OCI-LY1 (cell line): ENCODE data around the gene SUCNR1.

Experiments
- H2AFZ ChIP-seq: fragments of 200-600 bp; sonication (generic), shearing (Covaris generic); 2 replicates; pipeline ENCODE4 v1.6.0; 2014; ENCODE audit warnings: antibody characterized with exemption, mild to moderate bottlenecking, low read length
- H3F3A ChIP-seq: fragments of 200-600 bp; sonication (generic), shearing (Covaris generic); 2 replicates; pipeline ENCODE4 v1.6.0; 2014; ENCODE audit warnings: mild to moderate bottlenecking, antibody characterized with exemption, low read length, moderate library complexity; ENCODE audit not compliant: insufficient read depth
- H3K27ac ChIP-seq: fragments of 200-600 bp; sonication (generic); 2 replicates; pipeline ENCODE4 v1.5.1; 2014; ENCODE audit warnings: low read length, mixed run types, mild to moderate bottlenecking, low read depth; ENCODE audit not compliant: poor library complexity, severe bottlenecking
- H3K27me3 ChIP-seq: fragments of 200-600 bp; sonication (generic); 2 replicates; pipeline ENCODE4 v1.6.0; 2014; ENCODE audit warnings: antibody characterized with exemption, mild to moderate bottlenecking, low read length, moderate library complexity; ENCODE audit not compliant: insufficient read depth
- H3K36me3 ChIP-seq: fragments of 200-600 bp; sonication (generic); 2 replicates; pipeline ENCODE4 v1.6.1; 2014; ENCODE audit warnings: mild to moderate bottlenecking, antibody characterized with exemption, low read length, moderate library complexity, mixed read lengths; ENCODE audit not compliant: insufficient read depth
- H3K4me1 ChIP-seq: fragments of 200-600 bp; sonication (generic); 2 replicates; pipeline ENCODE4 v1.5.1; 2014; ENCODE audit warnings: mild to moderate bottlenecking, low read length, moderate library complexity; ENCODE audit not compliant: insufficient read depth, severe bottlenecking
- H3K4me2 ChIP-seq: fragments of 200-600 bp; sonication (generic), shearing (Covaris generic); 2 replicates; pipeline ENCODE4 v1.6.1; 2014; ENCODE audit warnings: low read length
- H3K4me3 ChIP-seq: fragments of 200-600 bp; sonication (generic); 2 replicates; pipeline ENCODE4 v1.5.1; 2014; ENCODE audit warnings: low read length, low read depth, mild to moderate bottlenecking, mixed read lengths; ENCODE audit not compliant: poor library complexity, severe bottlenecking
- H3K79me2 ChIP-seq: fragments of 200-600 bp; shearing (Covaris generic); 2 replicates; pipeline ENCODE4 v1.6.1; 2016; ENCODE audit warnings: mixed run types, low read length, mixed read lengths; ENCODE audit not compliant: insufficient read depth
- H3K9ac ChIP-seq: fragments of 200-600 bp; sonication (generic), shearing (Covaris generic); 2 replicates; pipeline ENCODE4 v1.6.1; 2014; ENCODE audit warnings: mild to moderate bottlenecking, low read length, mixed read lengths
- H3K9me2 ChIP-seq: fragments of 200-600 bp; sonication (generic), shearing (Covaris generic); 2 replicates; pipeline ENCODE4 v1.6.1; 2014; ENCODE audit warnings: low read depth, mild to moderate bottlenecking, low read length, mixed read lengths
- H3K9me3 ChIP-seq: fragments of 200-600 bp; shearing (Covaris generic); 2 replicates; pipeline ENCODE4 v1.6.1; 2014; ENCODE audit warnings: low read length, mixed read lengths
- H4K20me1 ChIP-seq: fragments of 200-600 bp; sonication (generic), shearing (Covaris generic); 2 replicates; pipeline ENCODE4 v1.6.0; 2016; ENCODE audit warnings: mild to moderate bottlenecking, low read length; ENCODE audit not compliant: insufficient read depth
- EZH2 ChIP-seq: fragments of 200-600 bp; sonication (generic), shearing (Covaris generic); IDR thresholded peaks from 2 replicates; pipeline ENCODE4 v1.8.0; 2017; ENCODE audit warnings: borderline replicate concordance, mixed run types, mild to moderate bottlenecking, antibody characterized with exemption, low read length, moderate library complexity, mixed read lengths
- TF ChIP-seq, protein P1 (sequence below): fragments of 200-600 bp; sonication (generic), shearing (Covaris generic); IDR thresholded peaks from 2 replicates; pipeline ENCODE4 v1.5.1; 2017; ENCODE audit warnings: mild to moderate bottlenecking, antibody characterized with exemption, low read length, moderate library complexity, mixed read lengths

Gene SUCNR1

DNA sequence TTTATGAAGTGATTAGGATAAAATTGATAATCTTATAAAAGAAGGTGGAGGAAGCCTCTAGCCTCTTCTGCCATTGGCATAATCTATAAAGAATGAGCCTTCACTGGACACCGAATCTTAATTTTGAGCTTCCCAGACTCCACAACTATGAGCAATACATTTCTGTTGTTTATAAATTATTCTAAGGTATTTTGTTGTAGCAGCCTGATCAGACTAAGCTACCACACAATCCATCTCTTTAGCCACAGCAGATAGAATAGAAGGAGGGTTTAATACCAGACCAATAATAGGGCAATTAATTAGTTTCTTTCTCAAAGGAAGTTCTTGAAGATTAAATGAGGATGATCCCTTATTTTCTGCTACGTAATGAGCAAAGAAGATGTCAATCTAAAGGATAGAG, 33.3 kb downstream of the SUCNR1 start:
- Histone ChIP-seq H3K9ac (no peak overlapping the region), H3K4me1 (no peaks in the 10 kb centered on the region), H3K36me3 (no peaks in the 10 kb centered on the region), H3K27me3 (no peaks in the 10 kb centered on the region), H3K4me2 (no peak overlapping the region), H3K9me3 (no peaks in the 10 kb centered on the region), H3K27ac (no peak overlapping the region), H3K79me2 (no peaks in the 10 kb centered on the region), H4K20me1 (no peaks in the 10 kb centered on the region), H2AFZ (no peak overlapping the region), H3F3A (no peaks in the 10 kb centered on the region), H3K9me2 (no peaks in the 10 kb centered on the region), H3K4me3 (no peak overlapping the region)
- TF ChIP-seq, protein P1, sequence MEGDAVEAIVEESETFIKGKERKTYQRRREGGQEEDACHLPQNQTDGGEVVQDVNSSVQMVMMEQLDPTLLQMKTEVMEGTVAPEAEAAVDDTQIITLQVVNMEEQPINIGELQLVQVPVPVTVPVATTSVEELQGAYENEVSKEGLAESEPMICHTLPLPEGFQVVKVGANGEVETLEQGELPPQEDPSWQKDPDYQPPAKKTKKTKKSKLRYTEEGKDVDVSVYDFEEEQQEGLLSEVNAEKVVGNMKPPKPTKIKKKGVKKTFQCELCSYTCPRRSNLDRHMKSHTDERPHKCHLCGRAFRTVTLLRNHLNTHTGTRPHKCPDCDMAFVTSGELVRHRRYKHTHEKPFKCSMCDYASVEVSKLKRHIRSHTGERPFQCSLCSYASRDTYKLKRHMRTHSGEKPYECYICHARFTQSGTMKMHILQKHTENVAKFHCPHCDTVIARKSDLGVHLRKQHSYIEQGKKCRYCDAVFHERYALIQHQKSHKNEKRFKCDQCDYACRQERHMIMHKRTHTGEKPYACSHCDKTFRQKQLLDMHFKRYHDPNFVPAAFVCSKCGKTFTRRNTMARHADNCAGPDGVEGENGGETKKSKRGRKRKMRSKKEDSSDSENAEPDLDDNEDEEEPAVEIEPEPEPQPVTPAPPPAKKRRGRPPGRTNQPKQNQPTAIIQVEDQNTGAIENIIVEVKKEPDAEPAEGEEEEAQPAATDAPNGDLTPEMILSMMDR: no peak
- TF ChIP-seq EZH2: no peak

DNA sequence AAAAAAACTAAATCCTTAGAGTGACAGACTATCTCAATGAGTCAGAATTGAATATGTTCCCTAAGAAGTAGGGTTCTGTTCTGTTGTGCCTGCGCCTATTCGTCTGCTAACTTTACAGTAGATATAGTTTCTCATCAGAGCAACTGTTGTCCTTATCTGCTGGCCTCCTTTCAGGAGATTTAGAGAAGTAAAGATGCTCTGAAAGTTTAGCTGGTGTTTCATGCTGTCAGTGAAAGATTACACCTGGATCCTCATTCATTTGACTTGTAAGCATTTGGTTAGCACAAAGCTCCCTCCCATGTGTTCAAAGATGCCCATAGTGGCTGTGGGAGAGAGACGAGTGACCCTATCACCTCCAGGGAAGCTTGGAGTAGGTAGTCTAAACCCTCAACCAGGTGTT, 35.0 kb downstream of the SUCNR1 start:
- Histone ChIP-seq H3K27me3 (no peaks in the 10 kb centered on the region), H3K79me2 (no peaks in the 10 kb centered on the region), H3K4me3 (no peak overlapping the region), H4K20me1 (no peaks in the 10 kb centered on the region), H3K9me3 (no peaks in the 10 kb centered on the region), H3K4me2 (no peak overlapping the region), H3F3A (no peaks in the 10 kb centered on the region), H2AFZ (no peak overlapping the region), H3K4me1 (no peaks in the 10 kb centered on the region), H3K27ac (no peak overlapping the region), H3K9ac (no peak overlapping the region), H3K9me2 (no peaks in the 10 kb centered on the region), H3K36me3 (no peaks in the 10 kb centered on the region)
- no peak for TF ChIP-seq EZH2
- TF ChIP-seq, protein P1: no peak

DNA sequence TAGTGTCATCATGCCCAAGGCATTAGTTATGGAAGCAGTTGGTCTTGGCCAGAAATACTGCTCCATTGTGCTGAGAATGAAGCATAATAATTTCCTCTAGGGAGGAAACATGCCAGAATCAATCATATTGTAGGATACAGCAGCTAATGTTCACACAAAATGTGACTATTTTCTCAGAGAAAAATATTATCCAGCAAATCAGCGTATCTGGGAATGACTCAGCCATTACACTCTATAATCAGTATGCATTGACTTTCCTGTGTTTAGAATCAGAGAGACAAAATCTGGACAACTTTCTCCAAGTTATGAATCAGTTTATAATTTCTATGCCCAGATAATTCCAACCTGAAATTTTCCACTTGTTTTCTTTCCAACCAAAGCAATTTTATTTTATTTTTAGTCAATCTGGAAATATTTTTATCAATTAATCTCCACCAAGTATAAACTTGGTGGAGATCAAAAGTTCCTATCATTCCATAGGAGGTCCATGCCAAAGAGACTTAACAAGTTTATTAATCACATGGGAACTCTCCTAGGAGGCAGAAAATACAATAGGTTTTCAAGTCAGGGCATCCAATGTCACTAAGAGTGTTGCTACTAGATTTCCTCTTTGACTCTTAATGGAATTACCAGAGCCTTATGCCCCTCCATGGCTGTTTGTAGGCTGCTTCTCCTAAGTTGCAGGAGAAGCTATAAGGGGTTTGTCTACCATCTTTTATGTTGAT, 36.4 kb downstream of the SUCNR1 start:
- no peaks in the 10 kb centered on the region for H3K9me2 ChIP-seq
- no peak overlapping the region for H3K4me2 ChIP-seq
- H2AFZ ChIP-seq: no peak overlapping the region
- TF ChIP-seq, protein P1: no peak
- TF ChIP-seq EZH2: no peak
- H3K9ac ChIP-seq: no peak overlapping the region
- H3K9me3 ChIP-seq: no peaks in the 10 kb centered on the region
- no peak overlapping the region for H3K4me3 ChIP-seq
- no peaks in the 10 kb centered on the region for H3K36me3 ChIP-seq
- H3K27me3 ChIP-seq: no peaks in the 10 kb centered on the region
- no peaks in the 10 kb centered on the region for H3K79me2 ChIP-seq
- no peaks in the 10 kb centered on the region for H3K4me1 ChIP-seq
- no peak overlapping the region for H3K27ac ChIP-seq
- no peaks in the 10 kb centered on the region for H4K20me1 ChIP-seq
- H3F3A ChIP-seq: no peaks in the 10 kb centered on the region
